SIG-M5 treated with dmso at 0.1 percent for 504 hours (cell line): ENCODE results near the gene SCN2B.

Source experiments
- DNase-seq: peaks from one replicate; lab custom pipeline; 2025; ENCODE audit not compliant: unreplicated experiment; lab: John Stamatoyannopoulos, UW

SCN2B gene

GRCh38 chr11:118175993-118176777 lies at the start of gene SCN2B:
TSS of gene SCN2B (minus strand) at chr11:118176639. CDS start at chr11:118176431, 208 bp downstream.
- DNase-seq: no peak

- peak; percentile 56 for DNase-seq
Measured at GRCh38 chr11:118224511-118225188, 48.2 kb upstream of the SCN2B start, which contains the start of gene JAML. TSS of gene JAML (minus strand) at chr11:118225011. CDS start at chr11:118214866, 10,145 bp downstream.

- no peak for DNase-seq
Measured at GRCh38 chr11:118223992-118224391, 47.6 kb upstream of the SCN2B start.

- no peak for DNase-seq
Measured at GRCh38 chr11:118223570-118223969, 47.1 kb upstream of the SCN2B start.

GRCh38 chr11:118222437-118222836 lies 46.0 kb upstream of the SCN2B start:
- DNase-seq: no peak

GRCh38 chr11:118221419-118221818 lies 45.0 kb upstream of the SCN2B start:
- DNase-seq: no peak

- no peak for DNase-seq
Measured at GRCh38 chr11:118219732-118220131, 43.3 kb upstream of the SCN2B start.

GRCh38 chr11:118219244-118219643 lies 42.8 kb upstream of the SCN2B start:
- no peak for DNase-seq

- DNase-seq: no peak
Measured at GRCh38 chr11:118217575-118217974, 41.1 kb upstream of the SCN2B start.

- no peak for DNase-seq
Measured at GRCh38 chr11:118216621-118217481, 40.4 kb upstream of the SCN2B start.

GRCh38 chr11:118215765-118216164 lies 39.3 kb upstream of the SCN2B start:
- no peak for DNase-seq

GRCh38 chr11:118215262-118215661 lies 38.8 kb upstream of the SCN2B start:
- DNase-seq: no peak

GRCh38 chr11:118214210-118214914 lies 37.9 kb upstream of the SCN2B start:
- peak; percentile 94 for DNase-seq

- DNase-seq: no peak
Measured at GRCh38 chr11:118213781-118214180, 37.3 kb upstream of the SCN2B start.

GRCh38 chr11:118213201-118213600 lies 36.8 kb upstream of the SCN2B start:
- DNase-seq: no peak

GRCh38 chr11:118212781-118213191 lies 36.3 kb upstream of the SCN2B start:
- peak; percentile 71 for DNase-seq

GRCh38 chr11:118212131-118212725 lies 35.8 kb upstream of the SCN2B start:
- peak; percentile 62 for DNase-seq

- DNase-seq: no peak
Measured at GRCh38 chr11:118211006-118211405, 34.6 kb upstream of the SCN2B start.

GRCh38 chr11:118210323-118210722 lies 33.9 kb upstream of the SCN2B start:
- no peak for DNase-seq

- DNase-seq: no peak
Measured at GRCh38 chr11:118209033-118209432, 32.6 kb upstream of the SCN2B start.
